Nephron progenitor cell (in vitro differentiated cells): ENCODE results near the gene PLAC9.
A peak's percentile ranks its signal among the peaks of the same experiment; 100 is the strongest.

Source experiments
- DNase-seq: peaks from one replicate; pipeline ENCODE4 v3.0.0; 2021
- H3K27ac Mint-ChIP-seq: 2 replicates; pipeline ENCODE4 v1.8.0; 2021; ENCODE audit warnings: mild to moderate bottlenecking, moderate library complexity, mixed read lengths
- H3K27me3 Mint-ChIP-seq: 2 replicates; pipeline ENCODE4 v1.8.0; 2021; ENCODE audit warnings: mild to moderate bottlenecking, low read depth, mixed read lengths; ENCODE audit not compliant: poor library complexity
- H3K36me3 Mint-ChIP-seq: 2 replicates; pipeline ENCODE4 v1.8.0; 2021; ENCODE audit warnings: low read depth, mixed read lengths
- H3K4me1 Mint-ChIP-seq: 2 replicates; pipeline ENCODE4 v1.8.0; 2021; ENCODE audit warnings: mixed read lengths
- H3K4me3 Mint-ChIP-seq: 2 replicates; pipeline ENCODE4 v1.8.0; 2021; ENCODE audit warnings: mild to moderate bottlenecking, moderate library complexity, mixed read lengths
- H3K9me3 Mint-ChIP-seq: 2 replicates; pipeline ENCODE4 v1.8.0; 2021; ENCODE audit warnings: mild to moderate bottlenecking, moderate library complexity, mixed read lengths
- CTCF ChIP-seq: fragments of 200-600 bp; sonication (generic); IDR thresholded peaks from 2 replicates; pipeline ENCODE4 v1.5.0; 2021; ENCODE audit warnings: antibody characterized with exemption

Gene PLAC9

GRCh38 chr10:80159166-80159873 is 26.8 kb downstream of the PLAC9 start:
- Mint-ChIP-seq H3K4me3 (no peak overlapping the region), H3K27ac (no peak overlapping the region), H3K4me1 (peaks cover 57% of the 10 kb centered on the region), H3K36me3 (peaks cover 30% of the 10 kb centered on the region), H3K9me3 (no peaks in the 10 kb centered on the region), H3K27me3 (peaks cover 5% of the 10 kb centered on the region)
- no peak for TF ChIP-seq CTCF
- DNase-seq = no peak

- Mint-ChIP-seq H3K27me3 (peaks cover 5% of the 10 kb centered on the region), H3K4me1 (peaks cover 63% of the 10 kb centered on the region), H3K36me3 (peaks cover 24% of the 10 kb centered on the region), H3K27ac (peak overlapping the region; percentile 81), H3K4me3 (peak overlapping the region; percentile 26), H3K9me3 (no peaks in the 10 kb centered on the region)
- DNase-seq = no peak
- no peak for TF ChIP-seq CTCF
Measured at GRCh38 chr10:80160361-80161320, 28.1 kb downstream of the PLAC9 start.

- peaks cover 5% of the 10 kb centered on the region for H3K27me3 Mint-ChIP-seq
- peak overlapping the region; percentile 49 for H3K27ac Mint-ChIP-seq
- no peaks in the 10 kb centered on the region for H3K9me3 Mint-ChIP-seq
- H3K36me3 Mint-ChIP-seq = peaks cover 24% of the 10 kb centered on the region
- no peak for DNase-seq
- TF ChIP-seq CTCF = peak; percentile 29
- peaks cover 69% of the 10 kb centered on the region for H3K4me1 Mint-ChIP-seq
- H3K4me3 Mint-ChIP-seq = no peak overlapping the region
Measured at GRCh38 chr10:80161321-80162083, 29.0 kb downstream of the PLAC9 start.

GRCh38 chr10:80163741-80164341 is 31.3 kb downstream of the PLAC9 start:
- peaks cover 9% of the 10 kb centered on the region for H3K36me3 Mint-ChIP-seq
- H3K27ac Mint-ChIP-seq = peak overlapping the region; percentile 93
- no peak overlapping the region for H3K4me3 Mint-ChIP-seq
- H3K27me3 Mint-ChIP-seq = peaks cover 5% of the 10 kb centered on the region
- peaks cover 52% of the 10 kb centered on the region for H3K4me1 Mint-ChIP-seq
- no peak for TF ChIP-seq CTCF
- H3K9me3 Mint-ChIP-seq = no peaks in the 10 kb centered on the region
- no peak for DNase-seq

GRCh38 chr10:80164596-80164995 is 32.1 kb downstream of the PLAC9 start:
- DNase-seq = no peak
- Mint-ChIP-seq H3K27ac (no peak overlapping the region), H3K4me3 (no peak overlapping the region), H3K4me1 (peaks cover 50% of the 10 kb centered on the region), H3K9me3 (no peaks in the 10 kb centered on the region), H3K27me3 (peaks cover 5% of the 10 kb centered on the region), H3K36me3 (peaks cover 9% of the 10 kb centered on the region)
- no peak for TF ChIP-seq CTCF
